HCT116 (cell line): ENCODE measurements around the gene SLC44A1.

Experiments used
- CTCF ChIP-seq, 3 experiments: fragments of 200-600 bp in 1 of 3; sonication (generic) in 1 of 3; IDR thresholded peaks in 2 of 3; conservative IDR thresholded peaks in 1 of 3; 2 replicates each; pipeline ENCODE4 v1.5.1; 2012 to 2017; ENCODE audit warnings: low read depth in 2 of 3, low read length in 2 of 3, antibody characterized with exemption in 1 of 3, borderline replicate concordance in 1 of 3, control low read depth in 1 of 3, mild to moderate bottlenecking in 1 of 3, mixed read lengths in 1 of 3, mixed run types in 1 of 3, moderate library complexity in 1 of 3; ENCODE audit not compliant: insufficient read depth in 1 of 3
- MAX ChIP-seq: IDR thresholded peaks from 2 replicates; pipeline ENCODE4 v1.6.1; 2012
- POLR2A ChIP-seq: IDR thresholded peaks from 2 replicates; pipeline ENCODE4 v1.7.0; 2011; ENCODE audit warnings: borderline replicate concordance; ENCODE audit not compliant: insufficient read depth, insufficient read length; ENCODE audit errors: extremely low read depth
- SIN3A ChIP-seq: IDR thresholded peaks from 2 replicates; pipeline ENCODE4 v1.6.1; 2012; ENCODE audit warnings: low read depth
- TCF7L2 ChIP-seq: IDR thresholded peaks from 2 replicates; pipeline ENCODE4 v1.7.0; 2011; ENCODE audit warnings: borderline replicate concordance, inconsistent platforms; ENCODE audit not compliant: insufficient read depth, insufficient read length; ENCODE audit errors: extremely low read depth

GRCh38 chr9:105333076-105333475 lies 88.6 kb downstream of the SLC44A1 start:
- TF ChIP-seq TCF7L2 = no peak
- no peak for TF ChIP-seq CTCF (IDR thresholded peaks at IDR 0.05 in 2 of 3, conservative IDR thresholded peaks at IDR 0.05 in 1 of 3; ENCODE audit: borderline replicate concordance in 1 of 3, insufficient read depth in 1 of 3, low read depth in 2 of 3, low read length in 2 of 3)
- no peak for TF ChIP-seq SIN3A
- TF ChIP-seq MAX = no peak
- TF ChIP-seq POLR2A = no peak
